ENCODE measurements around the gene S100A7A. TPM values are rescaled to one million over a fixed set of nuclear protein-coding genes. Genes with fewer than 3 reads are reported as not detected.
A peak's percentile ranks its signal among the peaks of the same experiment; 100 is the strongest.
"Not testable (repeated sequence)": the region's sequence is repeated elsewhere in the genome, so short reads cannot be mapped to it uniquely, and the experiment has no call there.

The S100A7A gene
- total RNA-seq, 1 donor from 2014 or later = not detected

- DNase-seq (ENCODE audit: extremely low spot score, unreplicated experiment) = no peak
- Mint-ChIP-seq H3K27ac (ENCODE audit: unreplicated experiment) (no peak within 1 kb of the TSS), H3K4me3 (ENCODE audit: unreplicated experiment) (no peak within 1 kb of the TSS), H3K36me3 (ENCODE audit: unreplicated experiment) (no peaks in the 10 kb centered on the region), H3K27me3 (ENCODE audit: unreplicated experiment) (peaks cover 24% of the 10 kb centered on the region), H3K4me1 (ENCODE audit: unreplicated experiment) (no peaks in the 10 kb centered on the region), H3K9me3 (ENCODE audit: unreplicated experiment) (no peaks in the 10 kb centered on the region)
- TF ChIP-seq, protein P1, sequence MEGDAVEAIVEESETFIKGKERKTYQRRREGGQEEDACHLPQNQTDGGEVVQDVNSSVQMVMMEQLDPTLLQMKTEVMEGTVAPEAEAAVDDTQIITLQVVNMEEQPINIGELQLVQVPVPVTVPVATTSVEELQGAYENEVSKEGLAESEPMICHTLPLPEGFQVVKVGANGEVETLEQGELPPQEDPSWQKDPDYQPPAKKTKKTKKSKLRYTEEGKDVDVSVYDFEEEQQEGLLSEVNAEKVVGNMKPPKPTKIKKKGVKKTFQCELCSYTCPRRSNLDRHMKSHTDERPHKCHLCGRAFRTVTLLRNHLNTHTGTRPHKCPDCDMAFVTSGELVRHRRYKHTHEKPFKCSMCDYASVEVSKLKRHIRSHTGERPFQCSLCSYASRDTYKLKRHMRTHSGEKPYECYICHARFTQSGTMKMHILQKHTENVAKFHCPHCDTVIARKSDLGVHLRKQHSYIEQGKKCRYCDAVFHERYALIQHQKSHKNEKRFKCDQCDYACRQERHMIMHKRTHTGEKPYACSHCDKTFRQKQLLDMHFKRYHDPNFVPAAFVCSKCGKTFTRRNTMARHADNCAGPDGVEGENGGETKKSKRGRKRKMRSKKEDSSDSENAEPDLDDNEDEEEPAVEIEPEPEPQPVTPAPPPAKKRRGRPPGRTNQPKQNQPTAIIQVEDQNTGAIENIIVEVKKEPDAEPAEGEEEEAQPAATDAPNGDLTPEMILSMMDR (IDR thresholded peaks at IDR 0.05) = no peak
Measured at GRCh38 chr1:153460551-153460950, 44.2 kb downstream of the S100A7A start, which contains the start of gene S100A7. Gene S100A7 (minus strand): TSS chr1:153460651. CDS start chr1:153459013, 1,638 bp downstream.

DNA sequence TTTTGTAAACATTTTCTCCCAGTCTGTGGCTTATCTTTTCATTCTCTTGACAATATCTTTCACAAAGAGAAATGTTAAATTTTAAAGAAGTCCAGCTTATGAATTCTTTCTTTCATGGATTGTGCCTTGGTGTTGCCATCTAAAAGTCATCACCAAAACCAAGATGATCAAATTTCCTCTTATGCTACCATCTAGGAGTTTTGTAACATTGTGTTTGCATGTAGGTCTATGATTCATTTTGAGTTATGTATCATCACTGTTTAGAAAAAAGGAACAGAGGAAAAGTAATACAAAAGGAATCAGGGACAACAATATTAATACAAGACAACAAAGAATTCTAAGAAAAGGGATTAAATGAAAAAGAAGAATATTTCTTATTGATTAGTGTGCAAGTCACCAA is 46.4 kb downstream of the S100A7A start:
- not testable (repeated sequence) for H3K4me1 Mint-ChIP-seq (ENCODE audit: unreplicated experiment); DNase-seq (ENCODE audit: extremely low spot score, unreplicated experiment); H3K36me3 Mint-ChIP-seq (ENCODE audit: unreplicated experiment); H3K9me3 Mint-ChIP-seq (ENCODE audit: unreplicated experiment); H3K4me3 Mint-ChIP-seq (ENCODE audit: unreplicated experiment); H3K27ac Mint-ChIP-seq (ENCODE audit: unreplicated experiment)
- peaks cover 27% of the 10 kb centered on the region for H3K27me3 Mint-ChIP-seq (ENCODE audit: unreplicated experiment)

- no peak overlapping the region for H3K4me3 Mint-ChIP-seq (ENCODE audit: unreplicated experiment)
- TF ChIP-seq, protein P1 (IDR thresholded peaks at IDR 0.05) = peak; percentile 69
- H3K4me1 Mint-ChIP-seq (ENCODE audit: unreplicated experiment) = no peaks in the 10 kb centered on the region
- H3K27me3 Mint-ChIP-seq (ENCODE audit: unreplicated experiment) = peaks cover 31% of the 10 kb centered on the region
- DNase-seq (ENCODE audit: extremely low spot score, unreplicated experiment) = no peak
- no peak overlapping the region for H3K27ac Mint-ChIP-seq (ENCODE audit: unreplicated experiment)
- H3K36me3 Mint-ChIP-seq (ENCODE audit: unreplicated experiment) = no peaks in the 10 kb centered on the region
- no peaks in the 10 kb centered on the region for H3K9me3 Mint-ChIP-seq (ENCODE audit: unreplicated experiment)
Measured at GRCh38 chr1:153465811-153466636, 49.7 kb downstream of the S100A7A start.

GRCh38 chr1:153466908-153467307 is 50.6 kb downstream of the S100A7A start:
- no peak overlapping the region for H3K4me3 Mint-ChIP-seq (ENCODE audit: unreplicated experiment)
- no peaks in the 10 kb centered on the region for H3K4me1 Mint-ChIP-seq (ENCODE audit: unreplicated experiment)
- H3K27ac Mint-ChIP-seq (ENCODE audit: unreplicated experiment) = no peak overlapping the region
- H3K9me3 Mint-ChIP-seq (ENCODE audit: unreplicated experiment) = peaks cover 4% of the 10 kb centered on the region
- H3K36me3 Mint-ChIP-seq (ENCODE audit: unreplicated experiment) = no peaks in the 10 kb centered on the region
- peaks cover 31% of the 10 kb centered on the region for H3K27me3 Mint-ChIP-seq (ENCODE audit: unreplicated experiment)
- no peak for DNase-seq (ENCODE audit: extremely low spot score, unreplicated experiment)
- TF ChIP-seq, protein P1 (IDR thresholded peaks at IDR 0.05) = no peak

GRCh38 chr1:153470707-153471106 is 54.4 kb downstream of the S100A7A start:
- Mint-ChIP-seq H3K27me3 (ENCODE audit: unreplicated experiment) (peaks cover 13% of the 10 kb centered on the region), H3K27ac (ENCODE audit: unreplicated experiment) (no peak overlapping the region), H3K4me1 (ENCODE audit: unreplicated experiment) (no peaks in the 10 kb centered on the region), H3K36me3 (ENCODE audit: unreplicated experiment) (no peaks in the 10 kb centered on the region), H3K4me3 (ENCODE audit: unreplicated experiment) (no peak overlapping the region), H3K9me3 (ENCODE audit: unreplicated experiment) (peaks cover 9% of the 10 kb centered on the region)
- DNase-seq (ENCODE audit: extremely low spot score, unreplicated experiment) = no peak
- TF ChIP-seq, protein P1 (IDR thresholded peaks at IDR 0.05) = no peak

Other genes starting within 250 kb of the S100A7A start
- gene LELP1, start 213.1 kb upstream of the S100A7A start, total RNA-seq = not detected in 2 replicates
- gene PRR9, start 198.9 kb upstream of the S100A7A start, total RNA-seq = not detected in 2 replicates
- not detected in 2 replicates for gene LORICRIN, start 156.8 kb upstream of the S100A7A start, total RNA-seq
- not detected in 2 replicates for gene PGLYRP3, start 103.6 kb upstream of the S100A7A start, total RNA-seq
- not detected in 2 replicates for gene PGLYRP4, start 67.7 kb upstream of the S100A7A start, total RNA-seq
- gene S100A9, start 58.7 kb upstream of the S100A7A start, total RNA-seq = not detected in 2 replicates
- not detected in 2 replicates for gene S100A12, start 40.9 kb upstream of the S100A7A start, total RNA-seq
- gene S100A8, start 25.4 kb upstream of the S100A7A start, total RNA-seq = not detected in 2 replicates
- not detected in 2 replicates for gene S100A7, start 44.1 kb downstream of the S100A7A start, total RNA-seq
- gene S100A6, start 119.5 kb downstream of the S100A7A start, total RNA-seq = 0.99 and 1.1 TPM in 2 replicates
- gene S100A5, start 124.4 kb downstream of the S100A7A start, total RNA-seq = 1.0 TPM in 1 of 2 replicates, not detected in the other
- 337 and 353 TPM in 2 replicates for gene S100A4, start 129.3 kb downstream of the S100A7A start, total RNA-seq
- 5.7 and 7.5 TPM in 2 replicates for gene S100A3, start 132.7 kb downstream of the S100A7A start, total RNA-seq
- gene S100A2, start 149.3 kb downstream of the S100A7A start, total RNA-seq = 8.9 and 11.7 TPM in 2 replicates
- gene S100A16, start 196.6 kb downstream of the S100A7A start, total RNA-seq = 134 and 143 TPM in 2 replicates
- not detected in 2 replicates for gene S100A14, start 199.8 kb downstream of the S100A7A start, total RNA-seq
- 126 and 128 TPM in 2 replicates for gene S100A13, start 211.0 kb downstream of the S100A7A start, total RNA-seq
- gene S100A1, start 211.9 kb downstream of the S100A7A start, total RNA-seq = 1.1 TPM in 1 of 2 replicates, not detected in the other
- 74.3 and 75.2 TPM in 2 replicates for gene CHTOP, start 217.5 kb downstream of the S100A7A start, total RNA-seq
- 39.7 and 46.3 TPM in 2 replicates for gene SNAPIN, start 242.2 kb downstream of the S100A7A start, total RNA-seq

All from osteocyte (in vitro differentiated cells).